B cell (primary cell): Measurements from ENCODE around the gene REG3G. TPM values are rescaled to one million over a fixed set of nuclear protein-coding genes. Genes with fewer than 3 reads are reported as not detected.

ENCODE experiments used
- ATAC-seq: fragments of 200-7000 bp; cut with Tn5 transposase; one replicate; pipeline ENCODE4 v1.10.0; 2021; ENCODE audit warnings: low read depth, mild to moderate bottlenecking, moderate number of reproducible peaks, moderate library complexity
- CTCF ChIA-PET: fragments of 350-600 bp; sonication (Branson Sonifier 250); formaldehyde crosslinking; loops from one replicate; lab custom pipeline; 2021; ENCODE audit warnings: antibody characterized with exemption, inconsistent platforms; lab: Charles Lee
- POLR2A ChIA-PET: fragments of 350-600 bp; sonication (Branson Sonifier 250); formaldehyde crosslinking; loops from one replicate; lab custom pipeline; 2021; ENCODE audit warnings: antibody characterized with exemption; lab: Charles Lee
- DNase-seq: peaks from one replicate; pipeline ENCODE4 v3.0.0; 2013
- H2AFZ ChIP-seq: 2 replicates; pipeline ENCODE4 v1.6.1; 2012; ENCODE audit warnings: mild to moderate bottlenecking, low read depth, low read length; ENCODE audit not compliant: insufficient read depth, poor library complexity, severe bottlenecking
- H3K27ac ChIP-seq, 2 donors: 1 replicate in 1 of 2; 2 replicates in 1 of 2; pipeline ENCODE4 v1.5.1; 2012 to 2013; ENCODE audit warnings: low read length in 2 of 2, mild to moderate bottlenecking in 2 of 2, moderate library complexity in 1 of 2
- H3K27me3 ChIP-seq, 4 experiments: fragments of 200-600 bp in 1 of 4; sonication (generic) in 1 of 4; replicated peaks in 1 of 4; 1 replicate in 2 of 4; 2 replicates in 2 of 4; pipeline versions ENCODE4 v1.6.1 to v1.7.0; 2013 to 2016; ENCODE audit warnings: low read length in 3 of 4, mild to moderate bottlenecking in 2 of 4, mixed read lengths in 1 of 4, moderate library complexity in 1 of 4; ENCODE audit not compliant: insufficient read depth in 4 of 4, control insufficient read depth in 3 of 4; ENCODE audit errors: control extremely low read depth in 1 of 4
- H3K36me3 ChIP-seq, 2 experiments: replicated peaks in 1 of 2; 1 replicate in 1 of 2; 2 replicates in 1 of 2; pipeline versions ENCODE4 v1.6.1 to v1.7.1; 2013; ENCODE audit warnings: low read length in 1 of 2; ENCODE audit not compliant: insufficient read depth in 2 of 2, control insufficient read depth in 1 of 2; ENCODE audit errors: control extremely low read depth in 1 of 2, extremely low read depth in 1 of 2
- H3K4me1 ChIP-seq, 2 donors: fragments of 200-600 bp in 1 of 2; sonication (generic) in 1 of 2; 1 replicate in 1 of 2; 2 replicates in 1 of 2; pipeline versions ENCODE4 v1.5.1 to v1.6.1; 2013 to 2017; ENCODE audit warnings: low read length in 2 of 2; ENCODE audit not compliant: control insufficient read depth in 2 of 2, insufficient read depth in 2 of 2
- H3K4me2 ChIP-seq: replicated peaks from 2 replicates; pipeline ENCODE3; 2012; ENCODE audit warnings: mild to moderate bottlenecking, low read depth, low read length; ENCODE audit not compliant: poor library complexity, severe bottlenecking
- H3K4me3 ChIP-seq, 5 experiments: fragments of 200-600 bp in 1 of 5; sonication (generic) in 1 of 5; 1 replicate in 3 of 5; 2 replicates in 2 of 5; pipeline versions ENCODE4 v1.5.1 to v1.7.0; 2011 to 2016; ENCODE audit warnings: low read length in 4 of 5, mild to moderate bottlenecking in 4 of 5, low read depth in 2 of 5, control low read depth in 1 of 5, moderate library complexity in 1 of 5; ENCODE audit not compliant: insufficient read depth in 1 of 5; ENCODE audit errors: control extremely low read depth in 1 of 5, extremely low read depth in 1 of 5
- H3K79me2 ChIP-seq: fragments of 200-600 bp; sonication (generic); one replicate; pipeline ENCODE4 v1.6.0; 2016; ENCODE audit warnings: low read length; ENCODE audit not compliant: control insufficient read depth, insufficient read depth
- H3K9ac ChIP-seq: fragments of 200-600 bp; sonication (generic); 2 replicates; pipeline ENCODE4 v1.6.1; 2017; ENCODE audit warnings: mild to moderate bottlenecking, low read length, moderate library complexity
- H3K9me3 ChIP-seq, 3 donors: one replicate each; pipeline versions ENCODE4 v1.6.1 to v1.7.1; 2013; ENCODE audit warnings: low read length in 2 of 3; ENCODE audit not compliant: control insufficient read depth in 2 of 3, insufficient read depth in 1 of 3; ENCODE audit errors: control extremely low read depth in 1 of 3
- H4K20me1 ChIP-seq: 2 replicates; pipeline ENCODE4 v1.6.0; 2012; ENCODE audit warnings: mild to moderate bottlenecking, low read length; ENCODE audit not compliant: insufficient read depth, control insufficient read depth, poor library complexity, severe bottlenecking
- H3K27ac Mint-ChIP-seq: one replicate; pipeline ENCODE4 v1.8.0; 2021; ENCODE audit warnings: mixed read lengths
- H3K27me3 Mint-ChIP-seq: one replicate; pipeline ENCODE4 v1.8.0; 2021; ENCODE audit warnings: mixed read lengths
- H3K4me1 Mint-ChIP-seq: one replicate; pipeline ENCODE4 v1.8.0; 2021; ENCODE audit warnings: mixed read lengths
- H3K4me3 Mint-ChIP-seq: one replicate; pipeline ENCODE4 v1.8.0; 2021; ENCODE audit warnings: mixed read lengths
- H3K9me3 Mint-ChIP-seq: one replicate; pipeline ENCODE4 v1.8.0; 2022; ENCODE audit warnings: mixed read lengths; ENCODE audit not compliant: insufficient read depth
- EZH2 ChIP-seq: IDR thresholded peaks from 2 replicates; pipeline ENCODE4 v1.6.1; 2012; ENCODE audit warnings: borderline replicate concordance, low read depth, mild to moderate bottlenecking, moderate library complexity, low read length; ENCODE audit not compliant: insufficient read depth, poor library complexity, severe bottlenecking
- WGBS: methylation state at CpG from one replicate; pipeline ENCODE4 v1.1.5; 2013; ENCODE audit warnings: missing lambda C conversion rate; ENCODE audit not compliant: insufficient coverage; 5-methylcytosine and 5-hydroxymethylcytosine counted together
- intact Hi-C: fragments of 100-400 bp; cut with micrococcal nuclease; formaldehyde crosslinking; loops from one replicate; pipeline ENCODE4 v1.10.0; 2022
- polyA plus RNA-seq: library from polyadenylated mRNA; depleted of rRNA; stranded (reverse); fragments of >200 nt; gene quantifications from 2 replicates; pipeline ENCODE4 v1.2.3, GENCODE V29; 2012
- total RNA-seq, 2 donors: library from RNA; stranded (reverse); fragments of 120-200 nt in 1 of 2; gene quantifications; 1 replicate in 1 of 2; 2 replicates in 1 of 2; pipeline versions ENCODE4 v1.2.3 to v1.2.4, GENCODE V29; 2013 to 2022
- TF ChIP-seq, protein P1 (sequence below): fragments of 200-600 bp; IDR thresholded peaks from one replicate; pipeline ENCODE4 v1.8.0; 2022; ENCODE audit warnings: antibody characterized with exemption, mild to moderate bottlenecking

The REG3G gene
- total and polyA plus RNA-seq, 2 donors (not counting 1 experiment from before 2014, with no cell fraction given): not detected

DNA sequence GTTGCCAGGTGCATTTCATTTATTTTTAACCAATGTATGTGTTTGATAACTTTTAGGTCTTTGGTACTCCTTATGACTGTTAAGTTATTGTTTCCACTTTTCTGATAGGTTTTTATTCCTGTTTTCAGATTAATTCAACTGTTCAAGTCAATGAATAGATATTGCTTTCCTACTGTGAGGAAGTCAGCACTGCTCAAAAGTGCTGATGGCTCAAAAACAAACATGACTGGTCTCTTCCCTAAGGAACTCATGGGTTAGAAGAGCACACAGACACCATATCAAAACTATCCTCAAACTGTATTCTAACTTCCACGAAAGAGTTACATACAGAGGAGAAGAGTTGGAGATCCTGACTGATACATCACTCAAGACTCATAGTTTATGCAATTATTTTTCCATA is 39.9 kb upstream of the REG3G start:
- CTCF ChIA-PET: no interaction called here
- intact Hi-C loops: no loop called here
- no peaks in the 10 kb centered on the region for H3K27me3 ChIP-seq
- H3K27ac ChIP-seq: no peak overlapping the region
- H4K20me1 ChIP-seq: no peaks in the 10 kb centered on the region
- no peaks in the 10 kb centered on the region for H3K9me3 ChIP-seq
- DNase-seq (no peak), ATAC-seq (no peak)
- no peaks in the 10 kb centered on the region for H3K79me2 ChIP-seq
- H3K9ac ChIP-seq: no peak overlapping the region
- H3K4me1 Mint-ChIP-seq: peaks cover 2% of the 10 kb centered on the region
- TF ChIP-seq, protein P1, sequence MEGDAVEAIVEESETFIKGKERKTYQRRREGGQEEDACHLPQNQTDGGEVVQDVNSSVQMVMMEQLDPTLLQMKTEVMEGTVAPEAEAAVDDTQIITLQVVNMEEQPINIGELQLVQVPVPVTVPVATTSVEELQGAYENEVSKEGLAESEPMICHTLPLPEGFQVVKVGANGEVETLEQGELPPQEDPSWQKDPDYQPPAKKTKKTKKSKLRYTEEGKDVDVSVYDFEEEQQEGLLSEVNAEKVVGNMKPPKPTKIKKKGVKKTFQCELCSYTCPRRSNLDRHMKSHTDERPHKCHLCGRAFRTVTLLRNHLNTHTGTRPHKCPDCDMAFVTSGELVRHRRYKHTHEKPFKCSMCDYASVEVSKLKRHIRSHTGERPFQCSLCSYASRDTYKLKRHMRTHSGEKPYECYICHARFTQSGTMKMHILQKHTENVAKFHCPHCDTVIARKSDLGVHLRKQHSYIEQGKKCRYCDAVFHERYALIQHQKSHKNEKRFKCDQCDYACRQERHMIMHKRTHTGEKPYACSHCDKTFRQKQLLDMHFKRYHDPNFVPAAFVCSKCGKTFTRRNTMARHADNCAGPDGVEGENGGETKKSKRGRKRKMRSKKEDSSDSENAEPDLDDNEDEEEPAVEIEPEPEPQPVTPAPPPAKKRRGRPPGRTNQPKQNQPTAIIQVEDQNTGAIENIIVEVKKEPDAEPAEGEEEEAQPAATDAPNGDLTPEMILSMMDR: no peak
- TF ChIP-seq EZH2: no peak
- no peaks in the 10 kb centered on the region for H3K9me3 Mint-ChIP-seq
- POLR2A ChIA-PET: no interaction called here
- H3K4me3 Mint-ChIP-seq: no peak overlapping the region
- no peak overlapping the region for H3K27ac Mint-ChIP-seq
- no peaks in the 10 kb centered on the region for H3K27me3 Mint-ChIP-seq
- H3K36me3 ChIP-seq: no peaks in the 10 kb centered on the region
- no peak overlapping the region for H3K4me3 ChIP-seq
- no peak overlapping the region for H3K4me2 ChIP-seq
- 100% methylated on average over 1 of the region's 1 CpG for WGBS
- H3K4me1 ChIP-seq: no peaks in the 10 kb centered on the region
- H2AFZ ChIP-seq: no peak overlapping the region

DNA sequence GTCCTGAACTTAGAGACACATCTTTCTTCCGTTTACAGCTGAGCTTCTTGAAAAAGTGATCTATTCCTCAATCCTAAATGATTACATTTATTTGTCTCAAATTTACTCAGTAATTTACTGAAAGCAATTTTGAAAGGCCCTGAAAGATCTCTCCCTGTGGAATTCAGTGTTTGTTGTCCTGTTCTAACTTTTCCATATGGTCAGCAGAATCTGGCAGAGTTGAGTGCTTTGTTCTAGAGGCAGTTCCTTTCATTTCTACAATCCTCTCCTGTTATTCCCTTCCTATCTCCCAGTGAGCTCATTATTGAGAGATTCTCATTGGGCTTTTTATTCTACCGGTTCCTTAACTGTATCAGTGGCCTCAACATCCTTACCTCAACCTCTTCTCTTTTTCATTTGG is 36.5 kb upstream of the REG3G start:
- 92% methylated on average over 1 of the region's 2 CpGs for WGBS
- Mint-ChIP-seq H3K27me3 (peaks cover 22% of the 10 kb centered on the region), H3K9me3 (no peaks in the 10 kb centered on the region), H3K4me1 (peaks cover 14% of the 10 kb centered on the region), H3K4me3 (no peak overlapping the region), H3K27ac (no peak overlapping the region)
- intact Hi-C loops: no loop called here
- Histone ChIP-seq H3K4me3 (no peak overlapping the region), H3K27ac (no peak overlapping the region), H3K9me3 (peaks cover 0 to 19% (median 0%) of the 10 kb centered on the region in 3 donors), H3K9ac (no peak overlapping the region), H3K79me2 (no peaks in the 10 kb centered on the region), H3K36me3 (no peaks in the 10 kb centered on the region), H3K4me2 (no peak overlapping the region), H4K20me1 (no peaks in the 10 kb centered on the region), H3K27me3 (peaks cover 0 to 19% (median 6%) of the 10 kb centered on the region in 4 experiments), H2AFZ (no peak overlapping the region), H3K4me1 (peaks cover 9 to 12% of the 10 kb centered on the region in 2 donors)
- no peak for ATAC-seq
- TF ChIP-seq, protein P1: no peak
- no peak for TF ChIP-seq EZH2
- POLR2A ChIA-PET: no interaction called here
- CTCF ChIA-PET: no interaction called here
- no peak for DNase-seq
